ENCODE data around the gene LARP4B.
"Not testable (repeated sequence)": the region's sequence is repeated elsewhere in the genome, so short reads cannot be mapped to it uniquely, and the experiment has no call there.

Gene LARP4B

DNA sequence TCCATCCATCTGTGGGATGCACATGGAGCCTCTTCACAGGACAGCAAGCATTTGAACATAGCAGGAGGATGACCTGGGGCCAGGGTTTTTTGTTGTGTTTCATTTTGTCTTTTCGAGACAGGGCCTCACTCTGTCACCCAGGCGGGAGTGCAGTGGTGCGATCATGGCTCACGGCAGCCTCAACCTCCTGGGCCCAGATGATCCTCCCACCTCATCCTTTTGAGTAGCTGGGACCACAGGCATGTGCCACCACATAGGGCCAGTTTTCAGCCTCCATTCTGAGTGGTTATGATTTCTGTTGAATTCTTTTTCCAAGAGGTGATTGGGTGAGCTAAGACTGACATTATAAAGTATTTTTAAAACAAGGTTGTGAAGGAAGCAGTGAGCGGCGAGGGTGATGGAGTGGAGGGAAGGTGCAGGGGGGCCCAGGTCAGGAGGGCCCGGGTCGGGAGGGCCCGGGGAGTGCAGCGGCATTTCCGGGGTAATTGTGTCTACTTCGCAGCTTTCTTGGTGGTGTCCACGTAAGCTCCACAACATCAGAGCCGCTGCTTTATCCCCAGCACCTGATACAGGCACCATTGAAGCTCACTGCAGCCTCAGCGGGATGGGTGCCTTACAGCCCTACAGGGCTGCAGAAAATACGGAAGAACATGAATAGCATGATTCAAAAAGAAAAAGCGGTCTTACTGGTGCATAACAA, 12.0 kb upstream of the LARP4B start:
- Histone ChIP-seq H3K9me3 (ENCODE audit: control insufficient read depth, insufficient read depth, low read length) (no peaks in the 10 kb centered on the region), H3K4me3 (ENCODE audit: low read length) (no peak overlapping the region), H4K20me1 (ENCODE audit: control insufficient read depth, insufficient read depth, low read depth, low read length) (no peaks in the 10 kb centered on the region), H3K79me2 (ENCODE audit: control insufficient read depth, low read length) (no peaks in the 10 kb centered on the region), H3K27me3 (ENCODE audit: control insufficient read depth, low read length) (peaks cover 4% of the 10 kb centered on the region; the same call in 1 of the 2 replicates), H3K4me2 (ENCODE audit: low read length) (peak overlapping the region; percentile 22; the same call in 1 of the 2 replicates), H3K4me1 (ENCODE audit: control insufficient read depth, low read length) (peaks cover 17% of the 10 kb centered on the region), H3K27ac (ENCODE audit: low read depth, low read length) (no peak overlapping the region), H3K36me3 (ENCODE audit: control insufficient read depth, low read length) (no peaks in the 10 kb centered on the region), H3F3A (ENCODE audit: control insufficient read depth, insufficient read depth) (no peaks in the 10 kb centered on the region), H3K9me2 (replicated peaks; ENCODE audit: control insufficient read depth, low read length) (no peaks in the 10 kb centered on the region)
- TF ChIP-seq CTCF (IDR thresholded peaks at IDR 0.05; ENCODE audit: low read depth, low read length, poor library complexity, severe bottlenecking) (no peak), EZH2phosphoT487 (IDR thresholded peaks at IDR 0.05; ENCODE audit: borderline replicate concordance, low read length) (no peak)

DNA sequence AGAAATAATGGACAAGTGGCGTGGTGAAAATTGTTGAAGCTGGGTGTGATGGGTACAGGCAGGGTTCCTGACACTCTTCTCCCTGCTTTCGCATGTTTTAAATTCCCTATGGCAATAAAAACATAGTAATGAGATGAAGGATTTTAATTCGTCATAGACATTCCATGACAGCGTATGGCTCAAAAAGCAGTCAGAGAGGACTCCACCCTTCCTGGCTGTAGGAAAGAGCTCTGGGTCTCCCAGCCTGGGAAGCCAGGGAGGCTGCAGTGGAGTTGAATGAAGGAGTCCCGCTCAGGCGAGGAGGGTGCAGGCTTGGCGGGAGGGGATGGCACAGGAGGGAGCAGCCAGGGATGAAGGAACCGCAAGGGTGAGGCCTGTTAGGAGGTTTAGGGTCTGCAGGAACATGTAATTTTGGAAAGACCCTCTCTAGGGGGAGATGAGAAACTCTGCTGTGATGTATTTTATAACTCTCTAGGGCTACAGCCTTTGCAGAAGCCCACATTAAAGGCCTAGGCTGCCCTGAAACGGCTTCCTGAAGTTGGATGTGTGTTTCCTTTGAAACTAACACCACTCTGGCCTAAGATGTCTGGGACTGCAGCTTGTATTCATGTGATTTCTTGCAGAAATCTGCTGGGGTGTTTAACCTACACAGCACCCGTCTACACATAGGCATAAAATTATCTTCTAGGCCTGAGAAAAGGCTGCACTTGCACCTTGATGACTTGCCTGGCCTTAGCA, 7.6 kb upstream of the LARP4B start:
- TF ChIP-seq EZH2phosphoT487 (IDR thresholded peaks at IDR 0.05; ENCODE audit: borderline replicate concordance, low read length) (no peak), CTCF (IDR thresholded peaks at IDR 0.05; ENCODE audit: low read depth, low read length, poor library complexity, severe bottlenecking) (no peak)
- Histone ChIP-seq H3K4me2 (ENCODE audit: low read length) (no peak overlapping the region), H3F3A (ENCODE audit: control insufficient read depth, insufficient read depth) (no peaks in the 10 kb centered on the region), H3K27ac (ENCODE audit: low read depth, low read length) (no peak overlapping the region), H3K4me3 (ENCODE audit: low read length) (no peak overlapping the region), H3K9me3 (ENCODE audit: control insufficient read depth, insufficient read depth, low read length) (no peaks in the 10 kb centered on the region), H4K20me1 (ENCODE audit: control insufficient read depth, insufficient read depth, low read depth, low read length) (no peaks in the 10 kb centered on the region), H3K27me3 (ENCODE audit: control insufficient read depth, low read length) (peaks cover under 1% of the 10 kb centered on the region; the same call in 1 of the 2 replicates), H3K4me1 (ENCODE audit: control insufficient read depth, low read length) (peaks cover 41% of the 10 kb centered on the region), H3K9me2 (replicated peaks; ENCODE audit: control insufficient read depth, low read length) (no peaks in the 10 kb centered on the region), H3K36me3 (ENCODE audit: control insufficient read depth, low read length) (no peaks in the 10 kb centered on the region), H3K79me2 (ENCODE audit: control insufficient read depth, low read length) (no peaks in the 10 kb centered on the region)

DNA sequence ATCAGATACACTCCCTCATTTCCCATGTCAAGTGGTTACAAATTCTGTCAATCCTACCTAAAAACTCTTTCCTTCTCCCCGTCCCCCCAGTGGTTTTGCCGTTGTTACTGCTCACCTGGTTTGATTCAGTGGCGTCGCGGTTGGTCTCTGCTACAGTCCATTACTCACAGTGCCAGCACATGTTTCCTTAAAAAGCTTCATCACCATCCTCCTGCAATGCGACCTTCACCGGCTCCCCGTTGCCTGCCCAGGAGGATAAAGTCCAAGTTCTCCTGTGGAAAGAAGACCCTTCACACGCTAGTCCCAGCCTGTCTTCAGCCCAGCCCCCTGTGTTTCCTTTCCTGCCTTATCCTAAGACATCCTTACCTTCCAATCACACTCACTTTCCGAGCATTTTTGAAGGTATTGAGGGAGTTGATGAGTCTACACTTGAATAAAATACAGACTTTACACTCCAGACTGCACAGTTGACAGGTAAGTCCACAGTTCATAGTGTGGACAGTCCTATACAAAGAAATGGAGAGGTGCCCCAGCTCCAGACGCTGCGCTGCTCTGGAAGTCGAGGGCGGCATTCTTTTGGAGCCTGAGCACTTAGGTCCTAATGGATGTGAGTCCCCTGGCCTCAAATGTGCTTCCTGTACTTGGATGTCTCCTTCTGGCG, 3.4 kb upstream of the LARP4B start:
- no peak overlapping the region for H3K27ac ChIP-seq (ENCODE audit: low read depth, low read length)
- H3F3A ChIP-seq (ENCODE audit: control insufficient read depth, insufficient read depth), result no peaks in the 10 kb centered on the region
- peaks cover 41% of the 10 kb centered on the region for H3K4me1 ChIP-seq (ENCODE audit: control insufficient read depth, low read length)
- H3K4me2 ChIP-seq (ENCODE audit: low read length), result peak overlapping the region; percentile 7; the same call in 1 of the 2 replicates
- TF ChIP-seq CTCF (IDR thresholded peaks at IDR 0.05; ENCODE audit: low read depth, low read length, poor library complexity, severe bottlenecking) (no peak), EZH2phosphoT487 (IDR thresholded peaks at IDR 0.05; ENCODE audit: borderline replicate concordance, low read length) (no peak)
- no peak overlapping the region for H3K4me3 ChIP-seq (ENCODE audit: low read length)
- H4K20me1 ChIP-seq (ENCODE audit: control insufficient read depth, insufficient read depth, low read depth, low read length), result peaks cover 7% of the 10 kb centered on the region; the same call in 1 of the 2 replicates
- no peaks in the 10 kb centered on the region for H3K27me3 ChIP-seq (ENCODE audit: control insufficient read depth, low read length)
- peaks cover 7% of the 10 kb centered on the region for H3K36me3 ChIP-seq (ENCODE audit: control insufficient read depth, low read length)
- peaks cover 13% of the 10 kb centered on the region for H3K79me2 ChIP-seq (ENCODE audit: control insufficient read depth, low read length)
- no peaks in the 10 kb centered on the region for H3K9me2 ChIP-seq (replicated peaks; ENCODE audit: control insufficient read depth, low read length)
- H3K9me3 ChIP-seq (ENCODE audit: control insufficient read depth, insufficient read depth, low read length), result no peaks in the 10 kb centered on the region

DNA sequence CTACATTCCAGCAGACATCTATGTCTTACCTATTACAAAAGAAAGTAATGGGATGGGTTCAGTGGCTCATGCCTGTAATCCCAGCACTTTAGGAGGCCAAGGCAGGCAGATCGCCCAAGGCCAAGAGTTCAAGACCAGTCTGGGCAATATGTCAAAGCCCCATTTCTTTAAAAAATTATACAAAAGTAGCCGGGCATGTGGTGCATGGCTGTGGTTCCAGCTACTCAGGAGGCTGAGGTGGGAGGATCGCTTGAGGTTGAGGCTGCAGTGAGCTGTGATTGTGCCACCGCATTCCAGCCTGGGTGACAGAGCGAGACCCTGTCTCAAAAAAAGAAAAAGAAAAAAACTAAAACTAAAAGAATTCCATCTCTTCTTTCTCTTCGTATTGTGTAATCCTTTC, 2.7 kb upstream of the LARP4B start:
- H3K79me2 ChIP-seq (ENCODE audit: control insufficient read depth, low read length), result peaks cover 20% of the 10 kb centered on the region
- not testable (repeated sequence) for H3K4me2 ChIP-seq (ENCODE audit: low read length); H3K9me2 ChIP-seq (replicated peaks; ENCODE audit: control insufficient read depth, low read length); H3K9me3 ChIP-seq (ENCODE audit: control insufficient read depth, insufficient read depth, low read length); H3K27ac ChIP-seq (ENCODE audit: low read depth, low read length); H3F3A ChIP-seq (ENCODE audit: control insufficient read depth, insufficient read depth); H3K4me3 ChIP-seq (ENCODE audit: low read length); H3K27me3 ChIP-seq (ENCODE audit: control insufficient read depth, low read length)
- H4K20me1 ChIP-seq (ENCODE audit: control insufficient read depth, insufficient read depth, low read depth, low read length), result peaks cover 14% of the 10 kb centered on the region
- H3K36me3 ChIP-seq (ENCODE audit: control insufficient read depth, low read length), result peaks cover 14% of the 10 kb centered on the region
- H3K4me1 ChIP-seq (ENCODE audit: control insufficient read depth, low read length), result peaks cover 48% of the 10 kb centered on the region

All from DOHH2 (cell line).